ENCODE results near the gene EIF2S2.

DNA sequence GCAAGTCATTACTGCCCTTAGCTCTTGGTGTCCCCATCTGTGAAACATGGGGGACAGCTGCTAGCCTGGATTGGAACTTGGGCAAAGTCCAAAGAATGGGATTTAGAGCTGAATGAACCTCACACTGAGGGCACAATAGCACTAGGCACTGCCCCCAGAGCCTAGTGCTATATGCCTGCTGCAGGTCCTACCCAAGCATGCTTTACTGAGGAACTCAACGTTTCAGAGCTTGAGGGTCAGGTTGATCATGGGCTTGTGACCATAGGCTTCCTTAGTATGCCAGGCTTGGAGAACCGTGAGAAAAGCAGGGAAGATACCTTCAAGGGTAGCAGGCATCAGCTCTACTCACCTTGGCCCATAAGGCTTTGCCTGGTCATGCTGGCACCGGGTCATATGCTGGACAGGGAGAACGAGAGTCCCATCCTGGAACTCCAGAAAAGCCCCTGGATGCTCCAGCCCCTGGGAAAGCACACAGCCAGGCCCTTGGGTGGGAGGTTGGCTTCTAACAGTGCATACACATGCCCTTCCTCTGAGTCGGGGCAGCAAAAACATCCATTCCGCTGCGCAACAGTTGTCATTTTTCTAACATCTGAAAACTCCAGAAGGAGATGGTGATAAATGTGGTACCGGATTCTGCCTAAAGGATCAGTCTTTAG is 29.7 kb downstream of the EIF2S2 start:
- TF ChIP-seq, protein P1, sequence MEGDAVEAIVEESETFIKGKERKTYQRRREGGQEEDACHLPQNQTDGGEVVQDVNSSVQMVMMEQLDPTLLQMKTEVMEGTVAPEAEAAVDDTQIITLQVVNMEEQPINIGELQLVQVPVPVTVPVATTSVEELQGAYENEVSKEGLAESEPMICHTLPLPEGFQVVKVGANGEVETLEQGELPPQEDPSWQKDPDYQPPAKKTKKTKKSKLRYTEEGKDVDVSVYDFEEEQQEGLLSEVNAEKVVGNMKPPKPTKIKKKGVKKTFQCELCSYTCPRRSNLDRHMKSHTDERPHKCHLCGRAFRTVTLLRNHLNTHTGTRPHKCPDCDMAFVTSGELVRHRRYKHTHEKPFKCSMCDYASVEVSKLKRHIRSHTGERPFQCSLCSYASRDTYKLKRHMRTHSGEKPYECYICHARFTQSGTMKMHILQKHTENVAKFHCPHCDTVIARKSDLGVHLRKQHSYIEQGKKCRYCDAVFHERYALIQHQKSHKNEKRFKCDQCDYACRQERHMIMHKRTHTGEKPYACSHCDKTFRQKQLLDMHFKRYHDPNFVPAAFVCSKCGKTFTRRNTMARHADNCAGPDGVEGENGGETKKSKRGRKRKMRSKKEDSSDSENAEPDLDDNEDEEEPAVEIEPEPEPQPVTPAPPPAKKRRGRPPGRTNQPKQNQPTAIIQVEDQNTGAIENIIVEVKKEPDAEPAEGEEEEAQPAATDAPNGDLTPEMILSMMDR (IDR thresholded peaks at IDR 0.05), result no peak
- TF ChIP-seq POLR2A (IDR thresholded peaks at IDR 0.05), result no peak
